ENCODE results near the gene DNAH10.
A peak's percentile ranks its signal among the peaks of the same experiment; 100 is the strongest.

Gene DNAH10

GRCh38 chr12:123798518-123798917 lies 36.4 kb downstream of the DNAH10 start:
- no peak for DNase-seq

GRCh38 chr12:123799227-123799626 lies 37.1 kb downstream of the DNAH10 start:
- DNase-seq: no peak

DNA sequence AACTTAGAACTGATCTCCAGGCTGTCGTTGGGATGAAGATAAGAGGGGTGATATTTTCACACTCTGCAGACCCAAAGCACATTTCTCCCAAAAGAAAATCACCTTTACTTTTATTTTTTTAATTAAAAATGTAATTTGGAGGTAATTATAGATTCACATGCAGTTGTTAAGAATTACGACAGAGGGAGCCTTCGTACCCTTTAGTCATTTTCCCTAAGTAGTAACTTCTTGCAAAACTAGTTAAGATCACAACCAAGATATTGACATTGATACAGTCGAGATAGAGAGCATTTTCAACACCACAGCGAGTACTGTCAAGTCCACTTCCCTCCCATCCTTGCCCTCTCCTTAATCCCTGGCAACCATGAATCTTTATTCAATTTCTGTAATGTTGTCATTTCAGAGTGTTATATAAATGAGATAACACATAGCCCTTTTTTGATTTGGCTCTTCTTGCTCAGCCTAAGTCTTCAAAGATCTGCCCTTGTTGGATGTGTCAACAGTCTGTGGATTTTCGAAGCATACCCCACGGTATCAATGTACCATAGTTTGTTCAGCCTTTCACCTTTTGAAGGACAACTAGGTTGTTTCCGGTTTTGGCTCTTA lies 39.6 kb downstream of the DNAH10 start:
- DNase-seq: no peak

DNA sequence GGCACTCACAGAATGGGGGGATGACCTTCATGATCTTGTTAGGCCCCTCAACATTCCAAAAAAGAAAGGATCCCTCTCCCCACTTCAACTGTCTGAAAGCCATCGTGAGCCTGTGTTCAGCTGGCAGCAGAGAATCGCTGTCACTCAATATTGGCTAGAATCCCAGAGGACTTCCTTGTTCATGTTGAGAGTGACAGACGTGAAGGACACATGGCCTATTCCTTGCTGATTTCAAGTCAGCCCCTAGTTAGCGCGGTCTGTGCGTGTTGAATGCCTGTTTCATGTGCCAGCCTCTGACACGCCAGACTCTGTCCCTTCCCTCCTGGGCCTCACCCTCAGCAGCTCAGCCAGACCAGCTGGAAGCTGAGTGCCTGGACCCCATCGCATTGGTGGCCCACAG lies 43.1 kb downstream of the DNAH10 start:
- DNase-seq: no peak

- DNase-seq: no peak
These were observed 44.9 kb downstream of the DNAH10 start for GRCh38 chr12:123807002-123807401.

- no peak for DNase-seq
These were observed 45.6 kb downstream of the DNAH10 start for GRCh38 chr12:123807670-123808069.

DNA sequence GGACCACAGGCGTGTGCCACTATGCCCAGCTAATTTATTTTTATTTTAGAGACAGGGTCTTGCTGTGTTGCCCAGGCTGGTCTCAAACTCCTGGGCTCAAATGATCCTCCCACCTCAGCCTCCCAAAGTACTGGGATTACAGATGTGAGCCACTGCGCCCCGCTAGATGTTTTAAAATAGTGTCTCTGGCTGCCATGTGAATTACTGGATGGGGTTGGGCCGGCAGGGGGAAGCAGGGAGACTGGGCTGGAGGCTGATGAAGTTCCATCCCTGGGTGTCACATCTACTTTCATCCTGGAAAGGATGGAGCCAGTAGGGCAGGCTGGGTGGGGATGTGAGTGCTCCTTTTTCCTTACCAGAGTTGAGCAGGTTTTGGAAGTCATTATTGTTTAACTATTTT lies 46.1 kb downstream of the DNAH10 start:
- DNase-seq: no peak

GRCh38 chr12:123813349-123813748 lies 51.2 kb downstream of the DNAH10 start:
- DNase-seq: no peak

- DNase-seq: no peak
These were observed 53.9 kb downstream of the DNAH10 start for GRCh38 chr12:123815968-123816367.

GRCh38 chr12:123816896-123817537 lies 54.9 kb downstream of the DNAH10 start:
- no peak for DNase-seq

GRCh38 chr12:123822804-123823203 lies 60.7 kb downstream of the DNAH10 start:
- DNase-seq: no peak

GRCh38 chr12:123828120-123828519 lies 66.0 kb downstream of the DNAH10 start:
- DNase-seq: no peak

GRCh38 chr12:123828854-123829547 lies 66.9 kb downstream of the DNAH10 start:
- DNase-seq: no peak

GRCh38 chr12:123829561-123829960 lies 67.5 kb downstream of the DNAH10 start:
- no peak for DNase-seq

DNA sequence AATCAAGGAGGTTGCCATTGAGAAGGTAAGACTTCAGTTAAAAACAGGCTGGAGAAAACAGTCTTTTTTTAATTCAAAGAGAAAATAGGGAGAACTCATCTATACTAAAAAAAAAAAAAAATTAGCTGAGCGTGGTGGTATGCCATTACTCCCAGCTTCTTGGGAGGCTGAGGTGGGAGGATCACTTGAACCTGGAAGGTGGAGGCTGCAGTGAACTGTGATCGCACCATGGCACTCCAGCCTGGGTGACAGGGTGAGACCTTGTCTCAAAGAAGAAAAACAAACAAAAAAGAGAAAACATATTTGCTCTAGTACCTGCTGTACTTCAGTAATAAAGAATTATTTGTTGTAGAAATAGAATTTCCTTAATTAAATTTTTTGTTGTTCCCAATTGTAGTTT lies 68.6 kb downstream of the DNAH10 start:
- DNase-seq: no peak

DNA sequence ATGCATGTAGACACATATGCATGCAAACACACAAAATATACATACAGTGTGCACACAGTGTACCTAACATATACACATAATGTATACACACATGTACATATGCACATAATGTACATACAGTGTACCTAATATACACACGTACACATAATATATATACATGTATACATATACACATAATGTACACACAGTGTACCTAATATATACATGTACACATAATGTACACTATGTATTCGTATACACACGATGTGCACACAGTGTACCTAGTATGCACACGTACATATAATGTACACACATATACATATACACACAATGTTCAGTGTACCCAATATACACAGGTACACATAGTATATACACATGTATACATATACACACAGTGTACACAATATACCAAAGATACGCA lies 70.0 kb downstream of the DNAH10 start:
- no peak for DNase-seq

DNA sequence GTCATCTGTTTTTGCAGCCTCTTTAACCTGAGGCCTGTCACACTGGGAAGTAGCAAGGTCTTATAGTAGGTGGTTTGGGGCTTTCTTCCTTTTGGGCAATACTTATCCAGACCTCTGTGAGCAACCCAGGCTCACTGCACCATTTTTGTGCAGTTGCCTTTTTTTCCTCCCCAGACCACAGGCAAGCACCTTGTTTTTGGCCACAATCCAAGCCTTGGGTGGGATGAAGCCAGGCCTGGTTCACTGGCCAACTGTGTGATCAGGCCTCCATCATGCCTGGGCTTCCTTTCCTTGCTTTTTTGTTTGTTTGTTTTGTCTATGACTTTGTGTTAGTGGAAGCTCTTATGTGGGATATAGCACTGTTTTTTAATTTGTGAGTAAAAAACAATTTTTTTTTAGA lies 71.7 kb downstream of the DNAH10 start:
- DNase-seq: no peak

GRCh38 chr12:123834845-123835244 lies 72.7 kb downstream of the DNAH10 start:
- DNase-seq: no peak

DNA sequence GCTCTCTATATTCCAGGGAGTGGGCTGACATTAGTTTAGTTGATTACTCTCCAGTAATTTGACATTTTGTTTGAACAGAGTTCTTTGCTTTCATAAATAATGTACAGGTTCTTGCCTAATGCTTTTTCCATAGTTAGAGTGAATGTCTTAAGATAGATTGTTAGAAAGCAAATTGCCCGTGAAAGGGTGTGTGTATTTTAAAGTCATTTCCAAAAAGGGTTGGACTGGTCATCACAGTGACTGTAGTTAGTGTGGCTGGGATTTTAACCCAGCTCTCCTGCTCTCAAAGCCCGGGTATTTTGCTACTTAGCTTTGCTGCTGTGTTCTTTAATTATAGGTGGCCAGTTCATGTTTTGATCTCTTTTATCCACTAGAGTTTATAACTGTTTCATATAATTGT lies 74.2 kb downstream of the DNAH10 start:
- peak; percentile 37 for DNase-seq

- DNase-seq: no peak
These were observed 77.7 kb downstream of the DNAH10 start for GRCh38 chr12:123839826-123840225.

- no peak for DNase-seq
These were observed 78.8 kb downstream of the DNAH10 start for GRCh38 chr12:123840765-123841425.

DNA sequence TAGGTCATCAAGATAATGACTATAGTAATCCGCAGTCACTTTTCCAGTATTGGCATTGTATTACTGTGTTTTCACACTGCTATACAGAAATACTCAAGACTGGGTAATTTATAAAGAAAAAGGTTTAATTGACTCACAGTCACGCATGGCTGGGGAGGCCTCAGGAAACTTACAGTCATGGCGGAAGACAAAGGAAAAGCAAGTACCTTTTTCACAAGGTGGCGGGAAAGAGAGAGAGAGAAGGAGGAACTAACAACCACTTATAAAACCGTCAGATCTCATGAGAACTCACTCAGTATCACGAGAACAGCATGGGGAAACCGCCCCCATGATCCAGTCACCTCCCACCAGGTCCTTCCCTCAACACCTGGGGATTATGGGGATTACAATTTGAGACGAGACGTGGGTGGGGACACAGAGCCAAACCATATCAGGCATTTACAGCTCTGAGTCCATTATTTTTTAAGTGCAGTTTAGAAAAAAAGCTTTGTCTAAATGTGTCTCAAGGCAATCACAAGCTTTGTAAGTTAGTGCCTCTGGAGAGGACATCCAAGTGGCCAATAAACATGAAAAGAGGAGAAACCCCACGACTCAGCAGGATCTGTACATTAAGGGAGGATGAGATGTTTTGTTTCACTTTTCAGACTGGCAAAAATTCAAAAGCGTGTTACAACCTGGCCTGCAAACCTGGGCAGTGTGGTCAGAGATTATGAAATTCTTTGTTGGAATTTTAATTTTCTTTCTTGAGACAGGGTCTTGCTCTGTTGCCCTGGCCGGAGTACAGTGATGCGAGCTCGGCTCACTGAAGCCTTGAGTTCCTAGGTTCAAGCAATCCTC lies 82.0 kb downstream of the DNAH10 start:
- no peak for DNase-seq

GRCh38 chr12:123845881-123846280 lies 83.8 kb downstream of the DNAH10 start:
- no peak for DNase-seq
